ENCODE measurements around the gene ZMYM2. TPM values are rescaled to one million over a fixed set of nuclear protein-coding genes. Genes with fewer than 3 reads are reported as not detected.

The ZMYM2 gene
- total RNA-seq, 1 donor from 2014 or later: 51.7 TPM

DNA sequence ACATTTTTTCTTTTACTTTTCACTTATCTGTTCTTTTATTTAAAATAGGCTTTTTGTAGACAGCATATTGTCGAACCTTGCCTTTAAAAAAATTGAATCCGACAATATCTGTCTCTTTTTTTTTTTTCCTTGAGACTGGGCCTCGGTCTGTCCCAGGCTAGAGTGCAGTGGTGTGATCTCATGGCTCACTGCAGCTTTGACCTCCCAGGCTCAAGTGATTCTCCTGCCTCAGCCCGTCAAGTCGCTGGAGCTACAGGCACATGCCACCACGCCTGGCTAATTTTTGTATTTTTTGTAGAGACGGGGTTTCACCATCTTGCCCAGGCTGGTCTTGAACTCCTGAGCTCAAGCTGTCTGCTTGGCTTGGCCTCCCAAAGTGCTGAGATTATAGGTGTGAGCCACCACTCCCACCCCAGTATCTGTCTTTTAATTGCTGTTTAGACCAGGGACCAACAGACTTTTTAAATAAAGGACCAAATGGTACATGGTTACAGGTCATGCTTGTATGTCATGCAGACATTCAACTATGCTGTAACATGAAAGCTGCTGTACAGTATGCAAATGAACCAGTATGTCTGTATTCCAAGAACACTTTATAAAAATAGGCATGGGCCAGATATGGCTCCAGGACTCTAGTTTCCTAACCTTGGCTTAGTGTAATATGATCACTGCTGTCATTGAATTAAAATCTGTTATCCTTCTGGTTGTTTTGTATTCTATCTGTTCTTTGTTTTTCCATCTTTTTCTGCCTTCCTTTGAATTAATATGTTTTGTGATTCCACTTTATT is 122.0 kb downstream of the ZMYM2 start:
- no peak for DNase-seq (ENCODE audit: low read depth)
- TF ChIP-seq, protein P1, sequence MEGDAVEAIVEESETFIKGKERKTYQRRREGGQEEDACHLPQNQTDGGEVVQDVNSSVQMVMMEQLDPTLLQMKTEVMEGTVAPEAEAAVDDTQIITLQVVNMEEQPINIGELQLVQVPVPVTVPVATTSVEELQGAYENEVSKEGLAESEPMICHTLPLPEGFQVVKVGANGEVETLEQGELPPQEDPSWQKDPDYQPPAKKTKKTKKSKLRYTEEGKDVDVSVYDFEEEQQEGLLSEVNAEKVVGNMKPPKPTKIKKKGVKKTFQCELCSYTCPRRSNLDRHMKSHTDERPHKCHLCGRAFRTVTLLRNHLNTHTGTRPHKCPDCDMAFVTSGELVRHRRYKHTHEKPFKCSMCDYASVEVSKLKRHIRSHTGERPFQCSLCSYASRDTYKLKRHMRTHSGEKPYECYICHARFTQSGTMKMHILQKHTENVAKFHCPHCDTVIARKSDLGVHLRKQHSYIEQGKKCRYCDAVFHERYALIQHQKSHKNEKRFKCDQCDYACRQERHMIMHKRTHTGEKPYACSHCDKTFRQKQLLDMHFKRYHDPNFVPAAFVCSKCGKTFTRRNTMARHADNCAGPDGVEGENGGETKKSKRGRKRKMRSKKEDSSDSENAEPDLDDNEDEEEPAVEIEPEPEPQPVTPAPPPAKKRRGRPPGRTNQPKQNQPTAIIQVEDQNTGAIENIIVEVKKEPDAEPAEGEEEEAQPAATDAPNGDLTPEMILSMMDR (IDR thresholded peaks at IDR 0.05; ENCODE audit: insufficient read depth, low read length, poor library complexity, severe bottlenecking): no peak
- Histone ChIP-seq H3K27me3 (ENCODE audit: control insufficient read depth, insufficient read depth, low read length) (no peaks in the 10 kb centered on the region), H3K36me3 (ENCODE audit: control insufficient read depth, insufficient read depth, low read length) (no peaks in the 10 kb centered on the region), H3K4me3 (ENCODE audit: low read depth, low read length) (no peak overlapping the region)

DNA sequence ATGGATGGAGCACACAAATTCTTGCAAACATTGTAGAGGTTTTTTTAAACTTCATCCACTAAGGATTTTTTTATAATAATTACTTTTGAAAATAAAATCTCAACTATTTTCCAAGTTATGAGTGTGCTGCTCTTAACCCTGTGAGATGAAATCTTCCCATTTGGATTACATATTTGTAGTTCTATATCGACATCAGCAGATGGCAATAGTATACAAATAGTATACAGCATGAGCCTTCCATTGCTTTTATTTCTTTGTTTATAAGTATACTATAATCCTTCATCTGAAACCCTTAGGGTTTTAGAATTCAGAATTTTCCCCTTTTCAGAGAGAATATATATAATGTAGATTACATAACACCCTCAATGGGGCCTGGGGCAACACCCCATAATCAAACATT is 131.8 kb downstream of the ZMYM2 start:
- TF ChIP-seq, protein P1 (IDR thresholded peaks at IDR 0.05; ENCODE audit: insufficient read depth, low read length, poor library complexity, severe bottlenecking): no peak
- no peak for DNase-seq (ENCODE audit: low read depth)
- Histone ChIP-seq H3K4me3 (ENCODE audit: low read depth, low read length) (no peak overlapping the region), H3K27me3 (ENCODE audit: control insufficient read depth, insufficient read depth, low read length) (no peaks in the 10 kb centered on the region), H3K36me3 (ENCODE audit: control insufficient read depth, insufficient read depth, low read length) (no peaks in the 10 kb centered on the region)

DNA sequence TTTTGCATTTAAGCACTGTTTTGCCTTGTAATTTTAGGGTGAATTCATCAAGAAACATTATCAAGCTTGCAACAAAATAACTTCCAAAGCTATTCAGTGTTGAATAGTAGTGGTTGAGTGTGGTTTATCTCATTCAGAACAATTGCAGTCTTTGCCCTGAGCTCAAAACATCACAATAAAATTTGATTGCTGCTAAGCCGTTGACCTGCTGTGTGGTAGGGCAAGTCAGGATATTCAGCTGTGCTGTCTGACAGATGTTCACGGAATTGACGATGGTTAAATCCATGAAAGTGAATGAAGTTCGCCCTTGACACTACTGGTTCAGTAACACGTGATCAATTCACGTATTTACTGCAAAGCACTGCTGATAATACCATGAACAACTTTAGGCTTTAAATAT is 135.4 kb downstream of the ZMYM2 start:
- no peaks in the 10 kb centered on the region for H3K36me3 ChIP-seq (ENCODE audit: control insufficient read depth, insufficient read depth, low read length)
- TF ChIP-seq, protein P1 (IDR thresholded peaks at IDR 0.05; ENCODE audit: insufficient read depth, low read length, poor library complexity, severe bottlenecking): no peak
- H3K27me3 ChIP-seq (ENCODE audit: control insufficient read depth, insufficient read depth, low read length): no peaks in the 10 kb centered on the region
- no peak overlapping the region for H3K4me3 ChIP-seq (ENCODE audit: low read depth, low read length)
- DNase-seq (ENCODE audit: low read depth): no peak

DNA sequence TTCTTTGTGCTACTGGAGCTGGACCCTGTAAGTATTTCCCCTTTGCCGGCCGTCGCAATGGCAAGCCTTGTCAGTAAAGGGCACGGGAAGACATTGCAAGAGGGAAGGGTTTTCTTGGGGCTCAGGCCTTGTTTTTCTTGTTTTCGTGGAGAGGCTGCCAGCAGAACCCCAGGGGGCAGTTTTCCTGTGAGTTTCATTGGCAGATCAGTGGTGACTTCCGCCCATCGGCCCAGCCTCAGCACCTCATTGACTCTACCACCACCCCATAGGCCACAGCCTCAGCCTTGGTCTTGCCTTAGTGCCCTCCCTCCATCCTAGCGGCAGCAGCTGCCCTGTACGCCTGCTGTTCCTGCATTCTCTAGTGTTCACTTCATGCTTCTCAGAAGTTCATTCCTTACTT is 140.8 kb downstream of the ZMYM2 start:
- no peak overlapping the region for H3K4me3 ChIP-seq (ENCODE audit: low read depth, low read length)
- H3K27me3 ChIP-seq (ENCODE audit: control insufficient read depth, insufficient read depth, low read length): no peaks in the 10 kb centered on the region
- no peak for DNase-seq (ENCODE audit: low read depth)
- TF ChIP-seq, protein P1 (IDR thresholded peaks at IDR 0.05; ENCODE audit: insufficient read depth, low read length, poor library complexity, severe bottlenecking): no peak
- no peaks in the 10 kb centered on the region for H3K36me3 ChIP-seq (ENCODE audit: control insufficient read depth, insufficient read depth, low read length)

DNA sequence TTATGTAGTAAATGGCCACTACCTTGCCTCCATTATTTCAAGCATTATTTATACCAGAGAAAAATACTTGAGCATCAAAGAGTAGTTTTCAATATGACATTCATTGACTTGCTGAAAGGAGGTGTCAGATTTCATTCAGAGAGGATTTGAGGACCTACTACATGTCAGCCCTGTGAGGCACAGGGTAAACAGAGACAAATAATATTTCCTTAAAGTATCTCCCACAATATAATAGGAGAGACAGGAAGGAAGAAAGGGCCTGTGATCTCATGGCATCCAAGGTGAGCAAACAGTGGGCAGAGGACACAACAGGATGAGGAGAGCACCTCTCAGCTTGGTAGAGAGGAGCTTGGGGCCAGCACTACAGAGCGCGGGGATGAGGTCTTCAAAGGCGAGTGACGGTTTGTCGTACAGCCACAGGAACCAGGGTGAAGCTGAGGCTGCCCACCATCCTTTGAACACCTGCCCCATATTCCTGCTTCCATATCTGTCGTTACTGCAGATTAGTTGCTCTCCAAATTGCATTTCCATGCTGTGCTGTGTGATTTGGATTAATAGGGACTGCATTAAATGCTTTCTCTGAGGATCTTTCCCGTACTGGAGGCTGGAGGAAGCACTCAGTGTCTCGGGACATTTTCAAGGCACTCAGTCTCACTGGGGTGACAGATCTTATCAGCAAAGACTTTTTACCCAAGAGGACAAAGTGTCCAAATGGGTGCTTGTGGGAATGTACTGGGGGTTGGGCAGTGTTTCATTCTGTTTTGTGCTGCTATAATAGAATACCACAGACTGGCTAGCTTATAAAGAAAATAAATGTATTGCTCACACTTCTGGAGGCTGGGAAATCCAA is 143.2 kb downstream of the ZMYM2 start:
- no peak for DNase-seq (ENCODE audit: low read depth)
- TF ChIP-seq, protein P1 (IDR thresholded peaks at IDR 0.05; ENCODE audit: insufficient read depth, low read length, poor library complexity, severe bottlenecking): no peak
- H3K4me3 ChIP-seq (ENCODE audit: low read depth, low read length): no peak overlapping the region
- no peaks in the 10 kb centered on the region for H3K36me3 ChIP-seq (ENCODE audit: control insufficient read depth, insufficient read depth, low read length)
- peaks cover 3% of the 10 kb centered on the region for H3K27me3 ChIP-seq (ENCODE audit: control insufficient read depth, insufficient read depth, low read length)
